ENCODE results near the gene GTF3C1.

DNA sequence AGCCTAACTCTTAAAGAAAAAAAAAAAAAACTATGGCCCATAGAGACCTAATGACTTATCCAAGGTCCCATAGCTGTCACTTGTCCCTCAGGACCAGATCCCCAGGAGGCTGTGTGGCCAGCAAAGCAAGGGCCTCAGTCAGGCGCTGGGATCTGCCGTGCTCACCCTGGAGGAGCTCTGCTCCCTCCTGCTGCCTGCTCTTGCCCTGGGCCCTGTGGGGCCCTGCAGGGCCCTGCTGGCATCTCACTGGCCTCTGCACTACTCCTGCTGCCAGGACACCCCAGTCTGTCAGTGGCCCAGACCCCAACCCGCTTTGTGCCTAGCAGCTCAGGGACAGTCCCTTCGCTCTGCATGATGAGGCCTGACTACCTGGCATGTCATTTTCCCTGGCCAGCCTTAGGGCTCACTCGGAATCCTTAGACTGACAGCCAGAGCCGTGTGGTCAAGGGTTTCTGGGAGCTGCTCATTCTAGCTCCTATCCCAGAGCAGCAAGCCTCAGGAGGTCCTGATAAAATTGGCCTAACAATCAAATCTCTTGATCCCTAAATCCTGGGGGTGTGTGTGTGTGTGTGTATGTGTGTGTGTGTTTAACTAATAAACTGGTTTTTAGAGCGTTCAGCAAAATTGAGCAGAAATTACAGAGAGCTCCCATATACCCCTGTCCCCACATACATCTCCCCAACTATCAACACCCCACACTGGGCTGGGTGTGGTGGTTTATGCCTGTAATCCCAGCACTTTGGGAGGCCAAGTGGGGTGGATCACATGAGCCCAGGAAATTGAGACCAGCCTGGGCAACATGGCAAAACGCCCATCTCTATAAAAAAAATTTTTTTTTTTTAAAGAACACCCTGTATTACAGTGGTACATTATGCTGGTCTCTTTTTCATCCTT, 22.0 kb upstream of the GTF3C1 start:
- TF ChIP-seq, protein P1, sequence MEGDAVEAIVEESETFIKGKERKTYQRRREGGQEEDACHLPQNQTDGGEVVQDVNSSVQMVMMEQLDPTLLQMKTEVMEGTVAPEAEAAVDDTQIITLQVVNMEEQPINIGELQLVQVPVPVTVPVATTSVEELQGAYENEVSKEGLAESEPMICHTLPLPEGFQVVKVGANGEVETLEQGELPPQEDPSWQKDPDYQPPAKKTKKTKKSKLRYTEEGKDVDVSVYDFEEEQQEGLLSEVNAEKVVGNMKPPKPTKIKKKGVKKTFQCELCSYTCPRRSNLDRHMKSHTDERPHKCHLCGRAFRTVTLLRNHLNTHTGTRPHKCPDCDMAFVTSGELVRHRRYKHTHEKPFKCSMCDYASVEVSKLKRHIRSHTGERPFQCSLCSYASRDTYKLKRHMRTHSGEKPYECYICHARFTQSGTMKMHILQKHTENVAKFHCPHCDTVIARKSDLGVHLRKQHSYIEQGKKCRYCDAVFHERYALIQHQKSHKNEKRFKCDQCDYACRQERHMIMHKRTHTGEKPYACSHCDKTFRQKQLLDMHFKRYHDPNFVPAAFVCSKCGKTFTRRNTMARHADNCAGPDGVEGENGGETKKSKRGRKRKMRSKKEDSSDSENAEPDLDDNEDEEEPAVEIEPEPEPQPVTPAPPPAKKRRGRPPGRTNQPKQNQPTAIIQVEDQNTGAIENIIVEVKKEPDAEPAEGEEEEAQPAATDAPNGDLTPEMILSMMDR (conservative IDR thresholded peaks at IDR 0.05 in 1 of 2, IDR thresholded peaks at IDR 0.05 in 1 of 2; ENCODE audit: extremely low read depth in 1 of 2, insufficient read depth in 1 of 2, low read depth in 1 of 2, low read length in 2 of 2) = no peak
- no peak for TF ChIP-seq EZH2 (IDR thresholded peaks at IDR 0.05; ENCODE audit: borderline replicate concordance, low read length)

Measured in mammary epithelial cell (primary cell).